ENCODE results near the gene NR2F6.

Gene NR2F6

DNA sequence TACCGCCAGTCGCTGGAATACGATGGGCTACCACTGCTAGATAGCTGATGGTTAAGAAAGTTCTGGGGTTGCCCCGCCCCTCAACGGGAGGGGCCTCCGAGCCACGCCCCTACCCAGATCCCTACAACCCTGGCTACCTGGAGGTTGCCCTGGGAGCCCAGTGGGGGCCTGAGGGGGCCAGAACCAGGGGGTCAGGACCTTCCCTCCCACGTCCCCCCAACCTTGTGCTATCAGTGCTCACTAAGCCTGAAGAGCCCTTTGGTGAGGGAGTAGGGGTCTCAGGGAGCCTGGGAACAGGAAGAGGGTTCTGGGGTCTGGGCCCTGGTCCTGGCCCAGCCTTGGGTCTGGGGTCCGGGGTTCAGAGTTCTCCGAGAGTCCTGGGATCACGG lies 10.8 kb downstream of the NR2F6 start (continued):
- TF ChIP-seq ESRRG (CRISPR knock-in tag; IDR thresholded peaks at IDR 0.05), result no peak

- TF ChIP-seq, protein P1, sequence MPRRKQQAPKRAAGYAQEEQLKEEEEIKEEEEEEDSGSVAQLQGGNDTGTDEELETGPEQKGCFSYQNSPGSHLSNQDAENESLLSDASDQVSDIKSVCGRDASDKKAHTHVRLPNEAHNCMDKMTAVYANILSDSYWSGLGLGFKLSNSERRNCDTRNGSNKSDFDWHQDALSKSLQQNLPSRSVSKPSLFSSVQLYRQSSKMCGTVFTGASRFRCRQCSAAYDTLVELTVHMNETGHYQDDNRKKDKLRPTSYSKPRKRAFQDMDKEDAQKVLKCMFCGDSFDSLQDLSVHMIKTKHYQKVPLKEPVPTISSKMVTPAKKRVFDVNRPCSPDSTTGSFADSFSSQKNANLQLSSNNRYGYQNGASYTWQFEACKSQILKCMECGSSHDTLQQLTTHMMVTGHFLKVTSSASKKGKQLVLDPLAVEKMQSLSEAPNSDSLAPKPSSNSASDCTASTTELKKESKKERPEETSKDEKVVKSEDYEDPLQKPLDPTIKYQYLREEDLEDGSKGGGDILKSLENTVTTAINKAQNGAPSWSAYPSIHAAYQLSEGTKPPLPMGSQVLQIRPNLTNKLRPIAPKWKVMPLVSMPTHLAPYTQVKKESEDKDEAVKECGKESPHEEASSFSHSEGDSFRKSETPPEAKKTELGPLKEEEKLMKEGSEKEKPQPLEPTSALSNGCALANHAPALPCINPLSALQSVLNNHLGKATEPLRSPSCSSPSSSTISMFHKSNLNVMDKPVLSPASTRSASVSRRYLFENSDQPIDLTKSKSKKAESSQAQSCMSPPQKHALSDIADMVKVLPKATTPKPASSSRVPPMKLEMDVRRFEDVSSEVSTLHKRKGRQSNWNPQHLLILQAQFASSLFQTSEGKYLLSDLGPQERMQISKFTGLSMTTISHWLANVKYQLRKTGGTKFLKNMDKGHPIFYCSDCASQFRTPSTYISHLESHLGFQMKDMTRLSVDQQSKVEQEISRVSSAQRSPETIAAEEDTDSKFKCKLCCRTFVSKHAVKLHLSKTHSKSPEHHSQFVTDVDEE (CRISPR knock-in tag; IDR thresholded peaks at IDR 0.05), result no peak
- no peak for TF ChIP-seq OSR1 (CRISPR knock-in tag; IDR thresholded peaks at IDR 0.05)
- no peak for TF ChIP-seq PPARA (CRISPR knock-in tag; IDR thresholded peaks at IDR 0.05; ENCODE audit: borderline replicate concordance)
- TF ChIP-seq RARB (CRISPR knock-in tag; IDR thresholded peaks at IDR 0.05), result no peak
- TF ChIP-seq TOX (CRISPR knock-in tag; IDR thresholded peaks at IDR 0.05; ENCODE audit: borderline replicate concordance), result no peak
- TF ChIP-seq PATZ1 (CRISPR knock-in tag; IDR thresholded peaks at IDR 0.05; ENCODE audit: borderline replicate concordance), result no peak
- TF ChIP-seq ZNF70 (CRISPR knock-in tag; IDR thresholded peaks at IDR 0.05), result no peak
- TF ChIP-seq BACH2 (CRISPR knock-in tag; IDR thresholded peaks at IDR 0.05; ENCODE audit: borderline replicate concordance), result no peak
- TF ChIP-seq ZFP30 (CRISPR knock-in tag; IDR thresholded peaks at IDR 0.05), result no peak
- no peak for TF ChIP-seq TCF4 (CRISPR knock-in tag; IDR thresholded peaks at IDR 0.05; ENCODE audit: borderline replicate concordance)
- TF ChIP-seq CREB5 (CRISPR knock-in tag; IDR thresholded peaks at IDR 0.05; ENCODE audit: low read depth), result no peak
- TF ChIP-seq ZNF8 (CRISPR knock-in tag; IDR thresholded peaks at IDR 0.05), result no peak
- TF ChIP-seq ARNTL (CRISPR knock-in tag; IDR thresholded peaks at IDR 0.05; ENCODE audit: borderline replicate concordance, low read depth), result no peak
- no peak for TF ChIP-seq GLIS3 (CRISPR knock-in tag; IDR thresholded peaks at IDR 0.05)
- no peak for TF ChIP-seq POU6F1 (CRISPR knock-in tag; IDR thresholded peaks at IDR 0.05; ENCODE audit: borderline replicate concordance, low read depth)
- no peak for TF ChIP-seq ZFP3 (CRISPR knock-in tag; IDR thresholded peaks at IDR 0.05)
- TF ChIP-seq ZNF565 (CRISPR knock-in tag; conservative IDR thresholded peaks at IDR 0.05; ENCODE audit: low read depth), result no peak
- no peak for TF ChIP-seq SNAI2 (CRISPR knock-in tag; IDR thresholded peaks at IDR 0.05)
- no peak for ATAC-seq
Measured at GRCh38 chr19:17232258-17232657, 13.5 kb downstream of the NR2F6 start.

GRCh38 chr19:17229890-17230289 lies 15.8 kb downstream of the NR2F6 start:
- ATAC-seq, result no peak
- no peak for TF ChIP-seq OSR1 (CRISPR knock-in tag; IDR thresholded peaks at IDR 0.05)
- peak; percentile 100 for TF ChIP-seq ZFP3 (CRISPR knock-in tag; IDR thresholded peaks at IDR 0.05)
- TF ChIP-seq PATZ1 (CRISPR knock-in tag; IDR thresholded peaks at IDR 0.05; ENCODE audit: borderline replicate concordance), result no peak

DNA sequence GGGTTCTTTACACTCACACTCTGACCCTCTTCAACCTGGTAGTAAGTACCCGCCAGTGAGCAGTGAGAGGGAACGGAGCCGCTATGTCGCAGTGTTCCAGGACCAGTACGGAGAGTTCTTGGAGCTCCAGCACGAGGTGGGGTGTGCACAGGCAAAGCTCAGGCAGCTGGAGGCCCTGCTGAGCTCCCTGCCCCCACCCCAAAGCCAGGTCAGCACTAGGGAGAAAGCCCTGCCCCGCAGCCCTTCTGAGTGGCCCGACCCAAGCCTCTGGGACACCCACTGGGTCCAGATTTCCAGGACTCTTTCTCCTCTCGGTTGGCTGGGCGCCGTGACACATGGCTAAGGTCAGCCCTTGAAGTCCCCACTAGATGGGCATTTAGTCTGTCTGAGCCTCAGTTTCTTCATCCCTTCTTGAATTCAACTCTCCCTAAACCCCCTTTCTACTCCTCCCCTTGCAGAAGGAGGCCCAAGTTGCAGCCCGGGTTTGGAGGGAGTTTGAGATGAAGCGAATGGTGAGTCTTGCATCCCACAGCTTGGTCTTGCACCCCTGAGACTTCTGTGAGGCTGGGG lies 17.8 kb downstream of the NR2F6 start:
- TF ChIP-seq ARNTL (CRISPR knock-in tag; IDR thresholded peaks at IDR 0.05; ENCODE audit: borderline replicate concordance, low read depth), result no peak
- no peak for TF ChIP-seq OSR1 (CRISPR knock-in tag; IDR thresholded peaks at IDR 0.05)
- no peak for TF ChIP-seq ZNF565 (CRISPR knock-in tag; conservative IDR thresholded peaks at IDR 0.05; ENCODE audit: low read depth)
- no peak for TF ChIP-seq CREB5 (CRISPR knock-in tag; IDR thresholded peaks at IDR 0.05; ENCODE audit: low read depth)
- TF ChIP-seq BACH2 (CRISPR knock-in tag; IDR thresholded peaks at IDR 0.05; ENCODE audit: borderline replicate concordance), result no peak
- no peak for TF ChIP-seq SNAI2 (CRISPR knock-in tag; IDR thresholded peaks at IDR 0.05)
- no peak for TF ChIP-seq TCF4 (CRISPR knock-in tag; IDR thresholded peaks at IDR 0.05; ENCODE audit: borderline replicate concordance)
- no peak for TF ChIP-seq ZNF70 (CRISPR knock-in tag; IDR thresholded peaks at IDR 0.05)
- no peak for TF ChIP-seq RARB (CRISPR knock-in tag; IDR thresholded peaks at IDR 0.05)
- TF ChIP-seq POU6F1 (CRISPR knock-in tag; IDR thresholded peaks at IDR 0.05; ENCODE audit: borderline replicate concordance, low read depth), result no peak
- no peak for TF ChIP-seq ZFP3 (CRISPR knock-in tag; IDR thresholded peaks at IDR 0.05)
- no peak for TF ChIP-seq CSRNP3 (CRISPR knock-in tag; IDR thresholded peaks at IDR 0.05)
- TF ChIP-seq PPARA (CRISPR knock-in tag; IDR thresholded peaks at IDR 0.05; ENCODE audit: borderline replicate concordance), result no peak
- no peak for TF ChIP-seq ZNF8 (CRISPR knock-in tag; IDR thresholded peaks at IDR 0.05)
- no peak for ATAC-seq
